ENCODE data around the gene ARHGAP10.
A peak's percentile ranks its signal among the peaks of the same experiment; 100 is the strongest.
"Not testable (repeated sequence)": the region's sequence is repeated elsewhere in the genome, so short reads cannot be mapped to it uniquely, and the experiment has no call there.

The ARHGAP10 gene

DNA sequence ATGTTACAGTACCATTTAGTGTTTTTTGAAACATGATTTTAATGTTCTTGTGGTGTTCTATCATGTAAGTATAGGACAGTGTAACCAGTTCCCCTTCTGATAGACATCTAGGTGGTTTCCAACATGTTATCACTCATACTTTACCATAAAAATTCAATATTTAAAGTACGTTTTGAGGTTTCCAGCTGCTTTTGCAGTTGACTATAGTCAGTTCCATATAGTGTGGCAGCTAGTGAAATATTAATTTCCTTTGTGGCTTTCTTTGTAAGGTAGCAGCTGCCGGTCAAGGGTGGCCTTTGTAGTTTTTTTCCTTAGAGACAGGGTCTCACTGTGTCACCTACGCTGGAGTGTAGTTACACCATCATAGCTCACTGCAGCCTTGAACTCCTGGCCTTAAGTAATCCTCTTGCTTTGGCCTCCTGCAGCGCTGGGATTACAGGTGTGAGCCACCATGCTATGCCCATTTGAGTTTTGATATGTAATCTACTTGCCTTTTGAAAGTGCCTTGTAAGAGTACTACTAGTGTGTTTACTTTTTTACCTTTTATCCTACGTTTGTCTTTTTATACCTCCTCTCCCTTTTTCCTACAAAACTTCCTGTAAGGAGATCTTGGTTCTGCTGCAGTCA lies 63.0 kb downstream of the ARHGAP10 start:
- DNase-seq, result no peak

GRCh38 chr4:147799057-147799456 lies 67.2 kb downstream of the ARHGAP10 start:
- DNase-seq, result not testable (repeated sequence)

DNA sequence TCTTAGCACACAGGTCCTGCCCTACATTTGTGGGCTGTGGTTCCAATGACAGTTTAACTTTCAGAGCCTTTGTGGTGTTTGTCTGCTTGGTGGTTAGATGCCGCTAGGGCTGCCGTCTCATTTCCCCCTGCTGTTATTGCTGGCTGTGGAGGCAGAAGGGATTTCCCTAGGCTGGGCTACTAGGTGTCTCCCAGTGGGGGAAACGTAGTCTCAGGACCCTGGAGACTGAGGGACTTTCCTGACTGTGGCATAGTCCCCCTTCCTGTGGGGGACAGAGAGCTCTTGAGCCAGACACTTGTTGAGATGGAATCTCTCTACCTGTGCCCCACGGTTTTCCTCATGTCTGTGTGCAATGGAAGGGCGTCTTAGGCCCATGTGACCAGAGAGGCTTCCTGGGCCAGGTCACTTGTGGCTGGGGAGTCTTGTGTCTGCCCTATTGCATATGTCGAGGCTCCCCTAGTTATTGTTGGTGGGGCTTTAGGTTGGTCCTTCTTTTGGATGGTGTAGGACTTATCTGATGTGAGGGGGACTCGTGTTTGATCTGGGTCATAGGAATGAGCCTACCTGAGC lies 68.2 kb downstream of the ARHGAP10 start:
- no peak for DNase-seq

DNA sequence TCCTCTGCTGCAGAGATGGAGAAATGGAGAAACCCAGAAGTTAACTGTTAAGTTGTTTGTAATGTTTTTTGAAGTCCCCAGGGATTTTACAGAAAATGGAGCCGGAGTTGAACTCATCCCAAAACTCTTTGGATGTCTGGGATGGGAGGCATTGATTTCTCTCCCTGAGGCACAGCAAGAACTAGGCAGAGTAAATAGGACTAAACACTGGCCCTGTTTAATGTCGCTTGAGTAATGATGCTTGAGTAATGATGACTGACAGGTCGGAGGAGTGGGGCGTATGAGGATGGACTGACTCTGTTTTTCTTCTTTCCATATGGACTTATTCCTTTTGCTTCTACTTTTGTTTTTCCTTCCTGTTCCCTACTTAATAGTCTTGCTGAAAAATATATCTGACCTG lies 69.9 kb downstream of the ARHGAP10 start:
- DNase-seq, result no peak

GRCh38 chr4:147802346-147802745 lies 70.5 kb downstream of the ARHGAP10 start:
- DNase-seq, result no peak

DNA sequence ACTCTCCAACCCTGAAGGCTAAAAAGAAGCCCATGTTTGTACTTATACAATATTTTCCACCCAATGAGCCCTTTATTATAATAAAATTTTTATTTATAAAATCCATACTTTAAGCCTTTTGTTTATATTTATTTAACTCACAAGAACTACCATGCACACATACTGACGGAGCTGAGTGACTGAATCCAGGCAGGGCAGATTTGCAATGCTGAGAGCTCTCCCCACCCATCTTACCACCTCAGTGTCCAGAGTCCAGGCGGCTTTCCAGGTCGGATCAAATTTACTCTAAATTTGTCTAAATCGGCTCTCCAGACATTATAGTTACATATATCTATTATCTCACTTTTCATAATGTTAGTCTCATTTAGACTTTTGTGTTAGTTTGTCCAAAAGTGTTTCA lies 74.1 kb downstream of the ARHGAP10 start:
- no peak for DNase-seq

DNA sequence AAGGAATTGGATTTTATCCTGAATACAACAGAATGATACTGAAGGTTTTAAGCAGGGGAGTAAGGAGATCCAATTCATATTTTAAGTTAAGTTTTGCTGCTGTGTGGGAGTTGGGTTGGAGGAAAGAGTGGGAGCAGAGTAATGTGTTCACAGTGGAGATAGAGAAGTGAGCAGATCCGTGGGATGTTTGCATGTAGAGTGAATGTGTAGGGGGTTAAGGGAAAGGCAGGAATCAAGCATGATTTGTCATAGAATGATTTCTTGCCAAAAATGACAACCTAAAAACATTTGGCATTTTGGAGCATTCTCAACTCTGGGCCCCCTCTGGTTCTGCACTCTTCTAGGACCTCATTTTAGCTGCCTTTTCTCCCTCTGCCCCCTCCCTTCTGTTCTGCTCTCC lies 76.6 kb downstream of the ARHGAP10 start:
- DNase-seq, result no peak

DNA sequence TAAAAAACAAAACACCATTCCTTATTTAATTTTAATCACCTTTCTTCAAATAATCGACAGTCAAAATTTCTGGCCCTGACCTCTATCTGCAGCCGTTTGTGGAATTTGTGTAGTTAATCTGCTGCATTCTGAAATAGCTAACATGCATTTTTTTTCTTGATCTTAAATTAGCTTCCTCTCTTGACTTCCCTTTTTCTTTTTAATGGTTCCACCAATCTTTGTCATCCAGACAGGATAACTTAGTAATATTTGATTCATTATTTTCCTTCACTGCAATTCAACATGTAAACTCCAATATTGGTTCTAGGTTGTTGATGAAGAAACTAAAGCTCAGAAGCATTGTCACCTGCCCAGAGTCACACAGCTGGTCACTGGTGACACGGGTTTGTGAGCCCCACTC lies 77.3 kb downstream of the ARHGAP10 start:
- no peak for DNase-seq

GRCh38 chr4:147811878-147812277 lies 80.0 kb downstream of the ARHGAP10 start:
- no peak for DNase-seq

GRCh38 chr4:147813109-147813773 lies 81.4 kb downstream of the ARHGAP10 start:
- DNase-seq, result no peak

- DNase-seq, result no peak
Measured at GRCh38 chr4:147813973-147814372, 82.1 kb downstream of the ARHGAP10 start.

- no peak for DNase-seq
Measured at GRCh38 chr4:147814376-147814775, 82.5 kb downstream of the ARHGAP10 start.

- DNase-seq, result no peak
Measured at GRCh38 chr4:147815741-147816140, 83.9 kb downstream of the ARHGAP10 start.

DNA sequence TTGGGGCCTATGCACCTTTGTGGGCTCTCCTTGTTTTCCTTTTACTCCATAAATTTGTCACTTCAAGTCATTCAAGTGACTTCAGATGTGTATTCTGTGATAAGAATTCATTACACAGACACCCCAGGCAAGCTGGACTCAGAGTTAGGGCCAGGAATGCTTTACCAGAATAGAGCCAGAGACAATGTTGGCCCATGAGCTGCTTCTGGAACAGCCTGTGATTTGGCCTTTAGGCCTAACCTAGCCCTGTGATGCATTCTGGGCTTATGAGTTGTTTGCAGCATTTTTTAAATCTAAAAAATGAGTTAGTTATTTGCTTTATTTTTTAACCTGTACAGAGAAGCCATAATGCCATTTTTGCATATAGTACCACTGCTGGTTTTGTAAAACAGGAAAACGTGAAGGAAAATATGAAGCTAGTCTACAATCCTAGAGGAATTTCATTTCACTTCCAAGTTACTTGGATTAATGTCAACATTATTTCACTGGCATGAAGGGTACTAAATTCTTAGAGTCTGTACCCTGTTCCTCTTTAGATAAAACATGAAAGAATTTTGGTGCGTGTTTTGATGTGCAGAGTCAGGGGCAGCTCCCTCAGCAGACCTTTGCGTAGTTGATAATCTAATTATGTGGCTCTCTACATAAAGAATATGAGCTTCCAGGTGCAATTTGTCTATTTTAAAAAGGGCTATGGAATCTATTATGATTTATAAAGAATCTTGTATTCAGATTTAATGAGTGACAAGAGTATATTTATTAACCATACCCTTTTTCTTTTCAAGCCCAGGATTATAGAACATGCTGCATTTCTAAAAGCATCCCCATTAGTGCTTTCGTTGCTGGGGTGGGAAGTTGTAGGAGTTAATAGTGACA lies 84.7 kb downstream of the ARHGAP10 start:
- DNase-seq, result no peak

- no peak for DNase-seq
Measured at GRCh38 chr4:147820975-147821374, 89.1 kb downstream of the ARHGAP10 start.

DNA sequence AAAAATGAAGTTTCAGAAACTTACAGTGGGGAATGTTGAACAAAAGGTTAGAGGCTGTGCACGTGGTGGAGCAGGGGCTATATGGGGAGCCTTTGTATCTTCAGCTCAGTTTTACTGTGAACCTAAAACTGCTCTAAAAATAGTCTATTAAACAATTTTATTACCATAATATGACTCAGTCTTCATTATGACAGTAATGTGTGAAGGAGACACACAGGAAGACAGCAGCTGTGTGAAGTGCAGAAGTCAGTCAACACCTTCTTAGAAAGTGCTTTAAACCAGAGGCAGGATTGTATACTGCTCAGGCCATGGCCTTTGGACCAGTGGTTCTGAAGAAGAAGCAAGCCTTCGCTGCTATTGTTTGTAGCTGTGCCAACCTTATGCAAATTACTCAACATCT lies 89.7 kb downstream of the ARHGAP10 start:
- no peak for DNase-seq

GRCh38 chr4:147822128-147822527 lies 90.2 kb downstream of the ARHGAP10 start:
- DNase-seq, result peak; percentile 4

DNA sequence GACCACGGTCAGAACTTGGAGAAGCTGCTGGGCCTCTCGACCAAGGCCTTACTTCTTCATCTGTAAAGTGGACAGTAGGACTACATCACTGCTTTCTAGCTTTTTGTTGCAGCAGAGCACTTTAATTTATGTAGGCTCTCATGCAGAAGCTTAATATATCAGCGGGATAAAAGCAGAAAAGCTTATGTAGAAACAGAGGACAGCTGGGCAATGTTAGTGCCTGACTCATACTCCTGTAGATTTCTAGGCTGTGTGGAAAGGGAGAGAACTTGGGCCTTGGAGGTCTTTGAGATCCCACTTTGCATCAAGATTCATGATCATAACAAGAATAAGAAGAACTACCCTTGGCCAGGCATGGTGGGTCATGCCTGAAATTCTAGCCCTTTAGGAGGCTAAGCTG lies 91.2 kb downstream of the ARHGAP10 start:
- no peak for DNase-seq

DNA sequence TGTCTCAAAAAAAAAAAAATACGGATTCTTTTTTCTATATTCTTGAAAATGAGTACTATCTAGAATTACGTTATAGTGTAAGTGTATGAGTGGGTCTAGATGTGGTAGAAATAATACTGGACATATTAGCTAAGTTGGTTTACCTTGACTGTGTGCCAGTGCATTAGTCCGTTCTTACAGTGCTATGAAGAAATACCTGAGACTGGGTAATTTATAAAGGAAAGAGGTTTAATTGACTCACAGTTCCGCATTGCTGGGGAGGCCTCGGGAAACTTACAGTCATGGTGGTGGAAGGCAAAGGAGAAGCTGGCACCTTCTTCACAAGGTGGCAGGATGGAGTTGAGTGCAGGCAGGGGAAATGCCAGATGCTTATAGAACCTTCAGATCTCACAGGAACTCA lies 92.4 kb downstream of the ARHGAP10 start:
- no peak for DNase-seq

GRCh38 chr4:147824884-147825283 lies 93.0 kb downstream of the ARHGAP10 start:
- no peak for DNase-seq

DNA sequence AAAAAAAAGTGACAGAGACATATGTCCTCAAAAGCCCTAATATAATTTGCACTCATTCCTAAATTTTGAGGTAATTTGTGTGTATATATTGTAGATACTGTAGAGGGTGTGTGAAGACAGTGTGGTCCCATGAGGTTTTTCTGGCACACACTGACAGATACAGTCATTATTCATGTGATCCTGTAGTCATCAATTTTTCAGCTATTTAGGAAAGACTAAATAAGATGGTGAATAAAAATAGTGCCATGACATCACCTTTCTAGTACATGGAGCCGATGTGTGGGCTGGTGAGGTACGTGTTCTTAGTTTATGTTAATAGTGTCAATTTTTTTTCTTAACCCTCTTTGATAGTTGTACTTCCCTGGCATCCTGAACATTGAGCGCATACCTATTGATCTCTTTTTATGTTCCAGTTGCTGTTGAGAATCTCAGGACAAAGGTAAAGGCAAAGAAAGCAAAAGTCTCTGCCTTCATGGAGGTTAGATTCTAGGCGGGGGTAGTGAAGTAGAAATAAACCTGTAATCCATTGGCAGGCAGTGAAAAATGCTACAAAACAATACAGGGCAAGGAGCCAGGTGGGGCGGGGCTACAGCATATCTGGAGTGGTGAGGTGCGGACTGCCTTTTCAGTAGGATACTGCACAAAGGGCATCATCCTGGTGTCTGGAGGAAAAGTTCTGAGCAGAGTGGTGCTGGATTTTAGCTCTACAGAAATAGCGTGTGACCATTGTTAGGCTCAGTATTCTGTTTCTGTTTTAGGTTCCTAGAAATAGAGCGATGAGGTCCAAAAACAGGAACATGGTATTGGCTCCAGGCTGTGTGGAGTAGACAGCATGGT lies 93.8 kb downstream of the ARHGAP10 start:
- peak; percentile 24 for DNase-seq

DNA sequence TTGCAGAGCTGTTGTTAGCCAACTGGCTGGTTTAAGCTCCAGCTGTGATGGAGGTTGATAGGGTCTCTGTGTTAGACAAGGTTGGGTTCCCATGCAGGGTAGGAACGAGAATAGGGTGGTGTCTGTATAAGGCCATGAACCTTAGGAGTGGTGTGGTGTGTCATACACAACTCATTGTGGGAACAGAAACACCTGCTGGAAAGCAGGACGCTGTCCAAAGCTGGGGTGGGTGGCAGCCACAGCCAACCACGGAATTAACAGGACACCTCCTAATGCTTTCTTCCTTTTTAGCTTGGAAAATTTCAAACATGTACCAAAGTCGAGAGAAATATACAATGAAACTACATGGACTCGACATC lies 94.4 kb downstream of the ARHGAP10 start:
- no peak for DNase-seq
